Activated T-cell treated with anti-CD3 and anti-CD28 coated beads, Interleukin-2, amount 50 U/mL, for 4 hours (primary cell): ENCODE data around the gene KCNQ2. TPM values are rescaled to one million over a fixed set of nuclear protein-coding genes. Genes with fewer than 3 reads are reported as not detected.

Source experiments
- ATAC-seq, 2 donors: fragments of 200-7000 bp; cut with Tn5 transposase; one replicate each; pipeline ENCODE4 v1.10.0; 2021
- DNase-seq: peaks from one replicate; pipeline ENCODE4 v3.0.0-alpha.2; 2020
- H3K27me3 Mint-ChIP-seq: one replicate; pipeline ENCODE4 v1.8.0; 2021; ENCODE audit warnings: low read depth, mixed read lengths
- H3K36me3 Mint-ChIP-seq: one replicate; pipeline ENCODE4 v1.8.0; 2022; ENCODE audit warnings: mixed read lengths; ENCODE audit not compliant: insufficient read depth
- H3K4me1 Mint-ChIP-seq: one replicate; pipeline ENCODE4 v1.8.0; 2021; ENCODE audit warnings: low read depth, mixed read lengths
- H3K4me3 Mint-ChIP-seq: one replicate; pipeline ENCODE4 v1.8.0; 2021; ENCODE audit warnings: mild to moderate bottlenecking, moderate library complexity, mixed read lengths
- H3K9me3 Mint-ChIP-seq: one replicate; pipeline ENCODE4 v1.8.0; 2021; ENCODE audit warnings: mixed read lengths
- total RNA-seq, 3 donors: library from RNA; stranded (reverse); gene quantifications; one replicate each; pipeline ENCODE4 v1.2.1, GENCODE V29; 2021

Gene KCNQ2
- total RNA-seq, 3 donors from 2014 or later = not detected

- ATAC-seq = no peak
- no peak within 1 kb of the TSS for H3K4me3 Mint-ChIP-seq
Observed at GRCh38 chr20:63360850-63361518, 111.5 kb downstream of the KCNQ2 start, which contains the start of gene CHRNA4. CHRNA4 (minus strand) TSS chr20:63361349; CDS start chr20:63361165, 184 bp downstream.

GRCh38 chr20:63359937-63360849 is 112.3 kb downstream of the KCNQ2 start:
- H3K4me3 Mint-ChIP-seq = no peak overlapping the region
- H3K27me3 Mint-ChIP-seq = peaks cover 34% of the 10 kb centered on the region
- H3K4me1 Mint-ChIP-seq = no peaks in the 10 kb centered on the region

More at GRCh38 chr20:63360850-63361518, 111.5 kb downstream of the KCNQ2 start, which contains the start of gene CHRNA4:
- H3K27me3 Mint-ChIP-seq = peaks cover 34% of the 10 kb centered on the region
- no peak for DNase-seq
- H3K9me3 Mint-ChIP-seq = no peaks in the 10 kb centered on the region
- H3K4me1 Mint-ChIP-seq = no peaks in the 10 kb centered on the region
- no peaks in the 10 kb centered on the region for H3K36me3 Mint-ChIP-seq

GRCh38 chr20:63359164-63359934 is 113.1 kb downstream of the KCNQ2 start:
- no peaks in the 10 kb centered on the region for H3K9me3 Mint-ChIP-seq
- no peak overlapping the region for H3K4me3 Mint-ChIP-seq
- no peaks in the 10 kb centered on the region for H3K4me1 Mint-ChIP-seq

More at GRCh38 chr20:63359937-63360849, 112.3 kb downstream of the KCNQ2 start:
- ATAC-seq (no peak), DNase-seq (no peak)
- Mint-ChIP-seq H3K36me3 (no peaks in the 10 kb centered on the region), H3K9me3 (no peaks in the 10 kb centered on the region)

GRCh38 chr20:63357921-63358905 is 114.2 kb downstream of the KCNQ2 start:
- Mint-ChIP-seq H3K9me3 (no peaks in the 10 kb centered on the region), H3K36me3 (no peaks in the 10 kb centered on the region), H3K4me1 (no peaks in the 10 kb centered on the region), H3K4me3 (no peak overlapping the region), H3K27me3 (peaks cover 20% of the 10 kb centered on the region)
- ATAC-seq (no peak), DNase-seq (no peak)

More at GRCh38 chr20:63359164-63359934, 113.1 kb downstream of the KCNQ2 start:
- no peak for DNase-seq
- Mint-ChIP-seq H3K27me3 (peaks cover 31% of the 10 kb centered on the region), H3K36me3 (no peaks in the 10 kb centered on the region)
- ATAC-seq = no peak

- ATAC-seq (no peak), DNase-seq (no peak)
- Mint-ChIP-seq H3K4me1 (no peaks in the 10 kb centered on the region), H3K4me3 (no peak overlapping the region), H3K27me3 (peaks cover 12% of the 10 kb centered on the region), H3K36me3 (no peaks in the 10 kb centered on the region), H3K9me3 (no peaks in the 10 kb centered on the region)
Observed at GRCh38 chr20:63356931-63357879, 115.2 kb downstream of the KCNQ2 start.

- H3K36me3 Mint-ChIP-seq = no peaks in the 10 kb centered on the region
- no peaks in the 10 kb centered on the region for H3K9me3 Mint-ChIP-seq
- H3K27me3 Mint-ChIP-seq = peaks cover 12% of the 10 kb centered on the region
- DNase-seq (no peak), ATAC-seq (no peak)
- no peak overlapping the region for H3K4me3 Mint-ChIP-seq
- H3K4me1 Mint-ChIP-seq = no peaks in the 10 kb centered on the region
Observed at GRCh38 chr20:63356511-63356910, 115.9 kb downstream of the KCNQ2 start.

- no peak overlapping the region for H3K4me3 Mint-ChIP-seq
- peaks cover 12% of the 10 kb centered on the region for H3K27me3 Mint-ChIP-seq
Observed at GRCh38 chr20:63355781-63356295, 116.6 kb downstream of the KCNQ2 start.

GRCh38 chr20:63354636-63355350 is 117.7 kb downstream of the KCNQ2 start:
- Mint-ChIP-seq H3K36me3 (no peaks in the 10 kb centered on the region), H3K4me3 (no peak overlapping the region), H3K27me3 (peaks cover 8% of the 10 kb centered on the region), H3K9me3 (peaks cover 4% of the 10 kb centered on the region), H3K4me1 (no peaks in the 10 kb centered on the region)
- DNase-seq (no peak), ATAC-seq (no peak)

More at GRCh38 chr20:63355781-63356295, 116.6 kb downstream of the KCNQ2 start:
- DNase-seq (no peak), ATAC-seq (no peak)
- Mint-ChIP-seq H3K36me3 (no peaks in the 10 kb centered on the region), H3K9me3 (no peaks in the 10 kb centered on the region), H3K4me1 (no peaks in the 10 kb centered on the region)

GRCh38 chr20:63352811-63353221 is 119.6 kb downstream of the KCNQ2 start:
- Mint-ChIP-seq H3K9me3 (peaks cover 4% of the 10 kb centered on the region), H3K4me3 (no peak overlapping the region), H3K27me3 (no peaks in the 10 kb centered on the region), H3K4me1 (no peaks in the 10 kb centered on the region), H3K36me3 (no peaks in the 10 kb centered on the region)
- ATAC-seq (no peak), DNase-seq (no peak)

GRCh38 chr20:63351811-63352591 is 120.5 kb downstream of the KCNQ2 start:
- Mint-ChIP-seq H3K36me3 (no peaks in the 10 kb centered on the region), H3K27me3 (no peaks in the 10 kb centered on the region), H3K9me3 (peaks cover 4% of the 10 kb centered on the region), H3K4me3 (no peak overlapping the region), H3K4me1 (no peaks in the 10 kb centered on the region)
- DNase-seq = no peak
- ATAC-seq = no peak

- Mint-ChIP-seq H3K9me3 (peaks cover 4% of the 10 kb centered on the region), H3K4me3 (no peak overlapping the region), H3K27me3 (no peaks in the 10 kb centered on the region), H3K4me1 (no peaks in the 10 kb centered on the region), H3K36me3 (no peaks in the 10 kb centered on the region)
- ATAC-seq (no peak), DNase-seq (no peak)
Observed at GRCh38 chr20:63351326-63351700, 121.1 kb downstream of the KCNQ2 start.
